A673 (cell line): ENCODE results near the gene GRPR. TPM values are rescaled to one million over a fixed set of nuclear protein-coding genes. Genes with fewer than 3 reads are reported as not detected.

ENCODE experiments used
- BruUV-seq: library from RNA; stranded (reverse); fragments of 400-500 nt; replicated peaks from 2 replicates; lab custom pipeline; 2021; lab: Mats Ljungman, UMichigan
- CTCF ChIA-PET: fragments of 300-600 bp; sonication (Branson Sonifier 250); formaldehyde crosslinking; loops from one replicate; lab custom pipeline; 2022; ENCODE audit warnings: antibody characterized with exemption; lab: Charles Lee
- POLR2A ChIA-PET: fragments of 300-600 bp; sonication (Branson Sonifier 250); formaldehyde crosslinking; loops from one replicate; lab custom pipeline; 2022; ENCODE audit warnings: antibody characterized with exemption; ENCODE audit not compliant: low non-redundant PET; lab: Charles Lee
- DNase-seq: peaks from one replicate; pipeline ENCODE4 v3.0.0-alpha.2; 2015; ENCODE audit warnings: low spot score
- H3K27ac ChIP-seq: fragments of 200-600 bp; sonication (generic); 2 replicates; pipeline ENCODE4 v1.5.1; 2016; ENCODE audit warnings: mixed run types, low read depth, mild to moderate bottlenecking, mixed read lengths, antibody characterized with exemption, low read length; ENCODE audit not compliant: poor library complexity, severe bottlenecking
- H3K27me3 ChIP-seq: fragments of 200-600 bp; sonication (generic); replicated peaks from 2 replicates; pipeline ENCODE4 v1.6.1; 2017; ENCODE audit warnings: mixed run types, low read depth, mild to moderate bottlenecking, mixed read lengths, antibody characterized with exemption, low read length; ENCODE audit not compliant: insufficient read depth, poor library complexity
- H3K36me3 ChIP-seq: fragments of 200-600 bp; sonication (generic); 2 replicates; pipeline ENCODE4 v1.6.1; 2016; ENCODE audit warnings: mixed run types, mild to moderate bottlenecking, mixed read lengths, antibody characterized with exemption, low read length; ENCODE audit not compliant: insufficient read depth, poor library complexity, severe bottlenecking
- H3K4me1 ChIP-seq: fragments of 200-600 bp; sonication (generic); 2 replicates; pipeline ENCODE4 v1.6.1; 2017; ENCODE audit warnings: mixed run types, mild to moderate bottlenecking, mixed read lengths, antibody characterized with exemption, low read length; ENCODE audit not compliant: insufficient read depth, poor library complexity, severe bottlenecking
- H3K4me3 ChIP-seq: fragments of 200-600 bp; sonication (generic); 2 replicates; pipeline ENCODE4 v1.5.1; 2016; ENCODE audit warnings: low read depth, mixed run types, mild to moderate bottlenecking, mixed read lengths, low read length; ENCODE audit not compliant: poor library complexity, severe bottlenecking
- H3K9me3 ChIP-seq: fragments of 200-600 bp; sonication (generic); 2 replicates; pipeline ENCODE4 v1.6.1; 2016; ENCODE audit warnings: mixed run types, low read depth, mild to moderate bottlenecking, mixed read lengths, antibody characterized with exemption, low read length; ENCODE audit not compliant: poor library complexity, severe bottlenecking
- CTCF ChIP-seq: fragments of 300-800, 200-600 bp; sonication (generic); conservative IDR thresholded peaks from 2 replicates; pipeline ENCODE4 v1.5.1; 2017; ENCODE audit warnings: low read depth, mild to moderate bottlenecking, antibody characterized with exemption, low read length, moderate library complexity, mixed read lengths
- EZH2 ChIP-seq: fragments of 200-600 bp; sonication (generic); IDR thresholded peaks from 2 replicates; pipeline ENCODE4 v1.6.1; 2017; ENCODE audit warnings: borderline replicate concordance, low read depth, mild to moderate bottlenecking, mixed read lengths, antibody characterized with exemption, low read length; ENCODE audit not compliant: poor library complexity, severe bottlenecking
- intact Hi-C: fragments of 100-400 bp; cut with micrococcal nuclease; formaldehyde crosslinking; loops from one replicate; pipeline ENCODE4 v1.10.0; 2022; ENCODE audit not compliant: unreplicated experiment
- total RNA-seq: library from RNA; stranded (reverse); gene quantifications from 2 replicates; pipeline ENCODE4 v1.2.3, GENCODE V29; 2021

GRPR gene
- total RNA-seq, 1 experiment from 2014 or later = 1.2 TPM

- no peaks in the 10 kb centered on the region for H3K4me1 ChIP-seq
- no peak for DNase-seq
- POLR2A ChIA-PET = no interaction called here
- TF ChIP-seq CTCF = no peak
- TF ChIP-seq EZH2 = no peak
- CTCF ChIA-PET = no interaction called here
- H3K27ac ChIP-seq = no peak overlapping the region
- no peak overlapping the region for H3K4me3 ChIP-seq
- intact Hi-C loops = no loop called here
- H3K36me3 ChIP-seq = no peaks in the 10 kb centered on the region
- no TSS peak for BruUV-seq
- no peaks in the 10 kb centered on the region for H3K27me3 ChIP-seq
- H3K9me3 ChIP-seq = no peaks in the 10 kb centered on the region
Observed at GRCh38 chrX:16100673-16101072, 22.7 kb upstream of the GRPR start.

- no peaks in the 10 kb centered on the region for H3K9me3 ChIP-seq
- ChIA-PET CTCF (no interaction called here), POLR2A (no interaction called here)
- H3K4me1 ChIP-seq = no peaks in the 10 kb centered on the region
- intact Hi-C loops = no loop called here
- H3K4me3 ChIP-seq = no peak overlapping the region
- BruUV-seq = no TSS peak
- H3K27ac ChIP-seq = no peak overlapping the region
- H3K36me3 ChIP-seq = no peaks in the 10 kb centered on the region
- no peaks in the 10 kb centered on the region for H3K27me3 ChIP-seq
- TF ChIP-seq CTCF (no peak), EZH2 (no peak)
- no peak for DNase-seq
Observed at GRCh38 chrX:16101581-16101980, 21.8 kb upstream of the GRPR start.

- H3K9me3 ChIP-seq = no peaks in the 10 kb centered on the region
- H3K36me3 ChIP-seq = no peaks in the 10 kb centered on the region
- TF ChIP-seq CTCF (no peak), EZH2 (no peak)
- no peak overlapping the region for H3K4me3 ChIP-seq
- ChIA-PET CTCF (no interaction called here), POLR2A (no interaction called here)
- intact Hi-C loops = no loop called here
- no peaks in the 10 kb centered on the region for H3K27me3 ChIP-seq
- no peak overlapping the region for H3K27ac ChIP-seq
- no TSS peak for BruUV-seq
- no peak for DNase-seq
- no peaks in the 10 kb centered on the region for H3K4me1 ChIP-seq
Observed at GRCh38 chrX:16103625-16104024, 19.7 kb upstream of the GRPR start.
